Peyer's patch (tissue), 4 donors: ENCODE results near the gene CRTC1. TPM values are rescaled to one million over a fixed set of nuclear protein-coding genes. Genes with fewer than 3 reads are reported as not detected.

Experiments
- DNase-seq, 3 donors: peaks; one replicate each; pipeline ENCODE4 v3.0.0-alpha.2; 2017 to 2019
- H3K27ac ChIP-seq, 4 donors: fragments of 200-600 bp; sonication (generic); one replicate each; pipeline ENCODE4 v1.5.1; 2016 to 2019
- H3K27me3 ChIP-seq, 2 donors: fragments of 200-600 bp; sonication (generic); one replicate each; pipeline ENCODE4 v1.5.1; 2019
- H3K36me3 ChIP-seq, 3 donors: fragments of 200-600 bp; sonication (generic); one replicate each; pipeline ENCODE4 v1.5.1; 2016 to 2019
- H3K4me1 ChIP-seq, 4 donors: fragments of 200-600 bp; sonication (generic); one replicate each; pipeline ENCODE4 v1.5.1; 2016 to 2019
- H3K4me3 ChIP-seq, 4 donors: fragments of 200-600 bp; sonication (generic); 1 replicate in 3 of 4; 2 replicates in 1 of 4; pipeline ENCODE4 v1.5.1; 2016 to 2019; ENCODE audit warnings: mild to moderate bottlenecking in 1 of 4
- H3K9me3 ChIP-seq, 4 donors: fragments of 200-600 bp; sonication (generic); one replicate each; pipeline ENCODE4 v1.5.1; 2016 to 2019; ENCODE audit warnings: mild to moderate bottlenecking in 1 of 4
- CTCF ChIP-seq, 6 experiments: fragments of 450-650 bp in 4 of 6; fragments of 200-600 bp in 2 of 6; sonication (generic) in 1 of 6; IDR thresholded peaks; one replicate each; pipeline ENCODE4 v1.5.1; 2017 to 2019; ENCODE audit warnings: antibody characterized with exemption in 6 of 6, mild to moderate bottlenecking in 3 of 6, moderate library complexity in 1 of 6
- POLR2A ChIP-seq, 2 donors: fragments of 450-650 bp; IDR thresholded peaks; one replicate each; pipeline ENCODE4 v1.5.1; 2017; ENCODE audit warnings: antibody characterized with exemption in 2 of 2, mild to moderate bottlenecking in 2 of 2, moderate library complexity in 2 of 2
- total RNA-seq, 4 donors: library from RNA; depleted of rRNA; stranded (reverse); fragments of >200 nt; gene quantifications; one replicate each; pipeline ENCODE4 v1.1.0, GENCODE V29; 2016

Gene CRTC1
- total RNA-seq, 4 donors from 2014 or later: 5.1 to 21.5 (median 9.4) TPM

GRCh38 chr19:18699403-18700054 is 16.0 kb downstream of the CRTC1 start:
- Histone ChIP-seq H3K4me3 (peak overlapping the region in 1 of 4 donors; percentile 50), H3K4me1 (peaks cover 0 to 26% (median 11%) of the 10 kb centered on the region in 4 donors), H3K27me3 (no peaks in the 10 kb centered on the region), H3K9me3 (no peaks in the 10 kb centered on the region), H3K36me3 (no peaks in the 10 kb centered on the region), H3K27ac (peak overlapping the region in 2 of 4 donors; percentile 28 to 82)
- no peak for TF ChIP-seq POLR2A (IDR thresholded peaks at IDR 0.05)
- TF ChIP-seq CTCF (IDR thresholded peaks at IDR 0.05): no peak
- DNase-seq: no peak

GRCh38 chr19:18700501-18701249 is 17.2 kb downstream of the CRTC1 start:
- H3K4me1 ChIP-seq: peaks cover 0 to 26% (median 11%) of the 10 kb centered on the region in 4 donors
- no peaks in the 10 kb centered on the region for H3K27me3 ChIP-seq
- peak; percentile 74 to 88 (median 87) for DNase-seq
- TF ChIP-seq CTCF (IDR thresholded peaks at IDR 0.05): no peak
- TF ChIP-seq POLR2A (IDR thresholded peaks at IDR 0.05): no peak
- H3K27ac ChIP-seq: peak overlapping the region; percentile 28 to 82 (median 70)
- no peaks in the 10 kb centered on the region for H3K36me3 ChIP-seq
- no peaks in the 10 kb centered on the region for H3K9me3 ChIP-seq
- peak overlapping the region; percentile 28 to 53 (median 48) for H3K4me3 ChIP-seq

GRCh38 chr19:18701250-18701608 is 17.7 kb downstream of the CRTC1 start:
- Histone ChIP-seq H3K9me3 (no peaks in the 10 kb centered on the region), H3K27ac (peak overlapping the region in 3 of 4 donors; percentile 28 to 82 (median 72)), H3K4me1 (peaks cover 0 to 26% (median 11%) of the 10 kb centered on the region in 4 donors), H3K27me3 (no peaks in the 10 kb centered on the region), H3K4me3 (peak overlapping the region; percentile 28 to 53 (median 48)), H3K36me3 (no peaks in the 10 kb centered on the region)
- TF ChIP-seq POLR2A (IDR thresholded peaks at IDR 0.05) (no peak), CTCF (IDR thresholded peaks at IDR 0.05) (no peak)
- no peak for DNase-seq

GRCh38 chr19:18704054-18704453 is 20.6 kb downstream of the CRTC1 start:
- no peak overlapping the region for H3K4me3 ChIP-seq
- TF ChIP-seq POLR2A (IDR thresholded peaks at IDR 0.05): no peak
- no peak for TF ChIP-seq CTCF (IDR thresholded peaks at IDR 0.05)

GRCh38 chr19:18704971-18705370 is 21.5 kb downstream of the CRTC1 start:
- H3K27ac ChIP-seq: no peak overlapping the region
- no peaks in the 10 kb centered on the region for H3K36me3 ChIP-seq
- DNase-seq: no peak
- H3K27me3 ChIP-seq: no peaks in the 10 kb centered on the region
- TF ChIP-seq POLR2A (IDR thresholded peaks at IDR 0.05) (no peak), CTCF (IDR thresholded peaks at IDR 0.05) (no peak)
- peaks cover 0 to 16% (median 3%) of the 10 kb centered on the region in 4 donors for H3K4me1 ChIP-seq
- H3K9me3 ChIP-seq: no peaks in the 10 kb centered on the region
- no peak overlapping the region for H3K4me3 ChIP-seq

More at GRCh38 chr19:18704054-18704453, 20.6 kb downstream of the CRTC1 start:
- no peaks in the 10 kb centered on the region for H3K36me3 ChIP-seq
- DNase-seq: no peak
- no peak overlapping the region for H3K27ac ChIP-seq
- peaks cover 0 to 26% (median 11%) of the 10 kb centered on the region in 4 donors for H3K4me1 ChIP-seq
- no peaks in the 10 kb centered on the region for H3K9me3 ChIP-seq
- H3K27me3 ChIP-seq: no peaks in the 10 kb centered on the region
